ENCODE results near the gene NOL4L. TPM values are rescaled to one million over a fixed set of nuclear protein-coding genes. Genes with fewer than 3 reads are reported as not detected.

NOL4L gene
- total RNA-seq, 1 experiment from 2014 or later, result 31.7 TPM

GRCh38 chr20:32429343-32429742 is 155.8 kb downstream of the NOL4L start:
- no peak overlapping the region for H3K4me2 ChIP-seq (ENCODE audit: insufficient read depth, insufficient read length, low read length)
- H2AFZ ChIP-seq (ENCODE audit: low read length), result no peak overlapping the region
- no peak overlapping the region for H3K14ac ChIP-seq (ENCODE audit: insufficient read depth, low read length)
- peaks cover 8 to 35% (median 29%) of the 10 kb centered on the region in 3 experiments; a peak in 5 of 7 replicates for H3K36me3 Mint-ChIP-seq (ENCODE audit: insufficient read depth in 1 of 3, low read depth in 3 of 3)
- no peak overlapping the region for H4K8ac ChIP-seq (replicated peaks; ENCODE audit: insufficient read length, low read depth, low read length)
- H3T11ph ChIP-seq (ENCODE audit: low read length), result no peak overlapping the region
- peak overlapping the region in 1 of 3 experiments; percentile 17; a peak in 1 of 7 replicates for H3K27ac Mint-ChIP-seq
- H2BK120ac ChIP-seq (ENCODE audit: low read depth, low read length, poor library complexity, severe bottlenecking), result no peak overlapping the region
- H3K9me3 Mint-ChIP-seq, result no peaks in the 10 kb centered on the region
- H3K79me2 ChIP-seq (ENCODE audit: insufficient read depth, low read length), result no peaks in the 10 kb centered on the region
- no peaks in the 10 kb centered on the region for H3K23me2 ChIP-seq (ENCODE audit: insufficient read length, low read depth, low read length, poor library complexity, severe bottlenecking)
- no peak overlapping the region for H2BK20ac ChIP-seq (ENCODE audit: low read depth, low read length, poor library complexity, severe bottlenecking)
- H4K91ac ChIP-seq (ENCODE audit: insufficient read length, low read depth, low read length), result no peak overlapping the region
- H4K5ac ChIP-seq (ENCODE audit: insufficient read length, low read depth, low read length), result no peak overlapping the region
- H3K4me3 Mint-ChIP-seq, result no peak overlapping the region
- no peak overlapping the region for H2AK5ac ChIP-seq (ENCODE audit: insufficient read length, low read length)
- H3K27me3 Mint-ChIP-seq (ENCODE audit: low read depth), result no peaks in the 10 kb centered on the region
- no peaks in the 10 kb centered on the region for H3K9me3 ChIP-seq (ENCODE audit: control insufficient read depth, low read depth, low read length)
- no peaks in the 10 kb centered on the region for H3K79me1 ChIP-seq (ENCODE audit: insufficient read depth, low read depth, low read length, poor library complexity, severe bottlenecking)
- no peak overlapping the region for H3K9ac ChIP-seq (ENCODE audit: extremely low read depth, insufficient read length, low read length)
- DNase-seq, result no peak
- H3K27ac ChIP-seq (ENCODE audit: insufficient read length, low read depth, low read length), result no peak overlapping the region
- no peaks in the 10 kb centered on the region for H3K4me1 Mint-ChIP-seq
- no peak overlapping the region for H3K18ac ChIP-seq (ENCODE audit: insufficient read length, low read depth, low read length)
- no CpG with 5 or more reads among the region's 7 CpGs for WGBS (ENCODE audit: extremely low coverage, insufficient read length, low lambda C conversion rate)
- no peak for TF ChIP-seq CTCF (conservative IDR thresholded peaks at IDR 0.05)
- no peaks in the 10 kb centered on the region for H3K27me3 ChIP-seq (ENCODE audit: insufficient read depth, low read length)
- no peak overlapping the region for H2BK12ac ChIP-seq (ENCODE audit: insufficient read length, low read depth, low read length)
- H3K4ac ChIP-seq (ENCODE audit: low read depth, low read length), result no peak overlapping the region
- no peak overlapping the region for H3K23ac ChIP-seq (ENCODE audit: insufficient read length, low read depth, low read length)
- H3K4me1 ChIP-seq (ENCODE audit: insufficient read depth, low read length), result no peaks in the 10 kb centered on the region
- no peak overlapping the region for H3K56ac ChIP-seq (ENCODE audit: insufficient read length, low read depth, low read length)
- no peak overlapping the region for H2BK15ac ChIP-seq (ENCODE audit: low read depth, low read length)
- H2BK5ac ChIP-seq (ENCODE audit: insufficient read length, low read length), result no peak overlapping the region
- no peaks in the 10 kb centered on the region for H4K20me1 ChIP-seq (ENCODE audit: control insufficient read depth, insufficient read depth, insufficient read length)
